GM23248 (cell line): ENCODE measurements around the gene LARP6.

Experiments used
- EZH2 ChIP-seq: fragments of 200-600 bp; sonication (generic); IDR thresholded peaks from 2 replicates; pipeline ENCODE4 v1.6.1; 2018; ENCODE audit warnings: antibody characterized with exemption, mild to moderate bottlenecking; ENCODE audit not compliant: insufficient read depth, poor library complexity, severe bottlenecking
- EZH2phosphoT487 ChIP-seq: fragments of 200-600 bp; sonication (generic); IDR thresholded peaks from 2 replicates; pipeline ENCODE4 v1.6.1; 2018; ENCODE audit warnings: antibody characterized with exemption, moderate library complexity, mild to moderate bottlenecking, low read depth; ENCODE audit not compliant: insufficient read depth

DNA sequence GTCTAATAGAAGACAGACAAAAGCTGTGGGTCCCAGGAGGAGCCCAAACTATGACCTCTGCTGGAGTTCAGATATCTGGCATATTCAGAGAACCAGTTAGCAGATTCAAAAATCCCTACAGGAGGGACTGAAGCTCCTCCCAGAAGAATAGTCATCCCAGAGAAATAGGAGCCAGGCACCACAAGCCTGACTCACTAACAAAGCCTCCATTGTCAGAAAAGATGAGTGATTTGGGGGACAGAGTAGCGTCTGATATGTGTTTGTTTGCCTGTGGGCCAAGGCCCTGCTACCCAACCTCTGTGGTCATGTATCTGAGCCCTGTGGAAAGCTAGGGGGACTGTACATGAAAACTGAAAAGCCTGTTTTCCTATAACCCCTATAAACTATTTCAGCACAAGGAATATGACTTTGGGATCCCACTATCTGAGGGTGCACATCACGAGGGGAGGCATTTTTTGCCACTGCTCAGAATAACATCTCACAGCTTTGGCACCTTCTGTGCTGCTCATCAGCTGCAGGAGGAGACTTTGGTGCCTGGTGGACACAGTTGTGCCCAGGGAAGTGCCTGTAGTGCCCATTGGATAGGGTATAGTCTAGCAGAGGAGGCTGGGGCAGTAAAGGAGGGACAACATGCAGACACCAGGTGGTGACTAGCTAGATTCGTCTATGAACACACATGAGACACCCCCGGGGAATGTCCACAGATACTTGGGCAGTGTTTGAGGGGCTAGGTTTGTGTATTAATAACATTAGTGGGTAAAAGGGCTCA, 9.7 kb upstream of the LARP6 start:
- TF ChIP-seq EZH2, result no peak
- TF ChIP-seq EZH2phosphoT487, result no peak
